Smooth muscle cell (in vitro differentiated cells): Measurements from ENCODE around the gene EBPL. TPM values are rescaled to one million over a fixed set of nuclear protein-coding genes. Genes with fewer than 3 reads are reported as not detected.

Experiments used
- DNase-seq: peaks from one replicate; lab custom pipeline; 2025; ENCODE audit not compliant: unreplicated experiment; lab: John Stamatoyannopoulos, UW
- H2AFZ ChIP-seq: fragments of 200-600 bp; sonication (generic); 2 replicates; pipeline ENCODE4 v1.6.0; 2016; ENCODE audit warnings: antibody characterized with exemption, low read depth, mild to moderate bottlenecking
- H3F3A ChIP-seq: fragments of 200-600 bp; sonication (generic); 2 replicates; pipeline ENCODE4 v1.6.0; 2017; ENCODE audit warnings: antibody characterized with exemption, low read depth
- H3K27ac ChIP-seq: fragments of 200-600 bp; sonication (generic); 2 replicates; pipeline ENCODE4 v1.5.1; 2016; ENCODE audit warnings: low read depth, mild to moderate bottlenecking
- H3K27me3 ChIP-seq: fragments of 200-600 bp; sonication (generic); 2 replicates; pipeline ENCODE4 v1.6.1; 2016; ENCODE audit warnings: low read depth, mild to moderate bottlenecking
- H3K36me3 ChIP-seq: fragments of 200-600 bp; sonication (generic); 2 replicates; pipeline ENCODE4 v1.5.1; 2016; ENCODE audit warnings: low read depth
- H3K4me1 ChIP-seq: fragments of 200-600 bp; sonication (generic); 2 replicates; pipeline ENCODE4 v1.5.1; 2016; ENCODE audit warnings: low read depth
- H3K4me2 ChIP-seq: fragments of 200-600 bp; sonication (generic); 2 replicates; pipeline ENCODE4 v1.6.0; 2016; ENCODE audit warnings: mild to moderate bottlenecking
- H3K4me3 ChIP-seq: fragments of 200-600 bp; sonication (generic); 2 replicates; pipeline ENCODE4 v1.5.1; 2016; ENCODE audit warnings: mild to moderate bottlenecking
- H3K79me2 ChIP-seq: fragments of 200-600 bp; sonication (generic); 2 replicates; pipeline ENCODE4 v1.6.0; 2016; ENCODE audit warnings: low read depth, mild to moderate bottlenecking
- H3K9ac ChIP-seq: fragments of 200-600 bp; sonication (generic); 2 replicates; pipeline ENCODE4 v1.6.0; 2016; ENCODE audit warnings: low read depth
- H3K9me3 ChIP-seq: fragments of 200-600 bp; sonication (generic); replicated peaks from 2 replicates; pipeline ENCODE4 v1.5.1; 2016; ENCODE audit warnings: low read depth
- H4K20me1 ChIP-seq: fragments of 200-600 bp; sonication (generic); 2 replicates; pipeline ENCODE4 v1.6.0; 2016; ENCODE audit warnings: low read depth
- CTCF ChIP-seq: fragments of 200-600 bp; sonication (generic); IDR thresholded peaks from 2 replicates; pipeline ENCODE4 v1.5.1; 2017; ENCODE audit warnings: borderline replicate concordance, mild to moderate bottlenecking, antibody characterized with exemption; ENCODE audit not compliant: insufficient read depth, poor library complexity, severe bottlenecking
- WGBS: methylation state at CpG from one replicate; pipeline ENCODE4 v1.1.7; 2016; ENCODE audit warnings: low lambda C conversion rate; 5-methylcytosine and 5-hydroxymethylcytosine counted together
- polyA plus RNA-seq: library from polyadenylated mRNA; unstranded; fragments of >200 nt; fragmentation: Nextera tagmentation; extraction: Ambion mirVana; gene quantifications from 2 replicates; pipeline ENCODE4 v1.2.1, GENCODE V29; 2016
- total RNA-seq: library from RNA; depleted of rRNA; stranded (reverse); fragments of >200 nt; gene quantifications from 2 replicates; pipeline ENCODE4 v1.2.3, GENCODE V29; 2014

Gene EBPL
- total and polyA plus RNA-seq, 2 experiments from 2014 or later: 86.5 to 108 TPM

DNA sequence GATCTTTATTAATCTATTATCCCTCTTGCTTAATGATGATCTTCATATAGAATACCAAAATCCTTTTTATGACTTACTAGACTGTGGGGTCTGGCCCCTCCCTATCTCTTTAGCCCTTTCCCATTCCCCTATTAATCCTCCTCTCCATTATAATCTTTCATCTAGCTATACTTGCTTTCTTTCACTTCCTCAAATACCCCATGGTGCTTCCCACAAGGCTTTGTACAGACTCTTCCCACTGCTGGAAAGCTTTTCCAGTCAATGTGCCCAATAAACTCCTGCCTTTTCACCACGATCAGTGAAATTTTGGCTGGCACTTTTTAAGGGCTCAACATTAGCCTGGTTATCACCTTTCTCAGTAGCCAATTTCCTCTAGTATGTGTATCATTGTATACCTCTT is 3.2 kb upstream of the EBPL start:
- no peak overlapping the region for H3K27ac ChIP-seq
- no peak overlapping the region for H3K9ac ChIP-seq
- H3K4me3 ChIP-seq: no peak overlapping the region
- no peak overlapping the region for H3K4me2 ChIP-seq
- peaks cover 9% of the 10 kb centered on the region for H3F3A ChIP-seq
- no peak for TF ChIP-seq CTCF
- H4K20me1 ChIP-seq: no peaks in the 10 kb centered on the region
- H3K79me2 ChIP-seq: peaks cover 11% of the 10 kb centered on the region
- no peaks in the 10 kb centered on the region for H3K4me1 ChIP-seq
- 86% methylated on average over 1 of the region's 1 CpG for WGBS
- H3K9me3 ChIP-seq: no peaks in the 10 kb centered on the region
- no peaks in the 10 kb centered on the region for H3K27me3 ChIP-seq
- H3K36me3 ChIP-seq: no peaks in the 10 kb centered on the region
- DNase-seq: no peak
- no peak overlapping the region for H2AFZ ChIP-seq

- Histone ChIP-seq H3K4me3 (no peak overlapping the region), H4K20me1 (no peaks in the 10 kb centered on the region), H3K79me2 (peaks cover 17% of the 10 kb centered on the region), H3K27ac (peak overlapping the region; percentile 16), H3K9me3 (no peaks in the 10 kb centered on the region), H3K4me1 (no peaks in the 10 kb centered on the region), H3F3A (peaks cover 9% of the 10 kb centered on the region), H3K4me2 (no peak overlapping the region), H3K36me3 (no peaks in the 10 kb centered on the region), H2AFZ (no peak overlapping the region), H3K27me3 (no peaks in the 10 kb centered on the region), H3K9ac (no peak overlapping the region)
- DNase-seq: no peak
- WGBS: 83% methylated on average over 3 of the region's 3 CpGs
- no peak for TF ChIP-seq CTCF
These were observed 2.6 kb upstream of the EBPL start for GRCh38 chr13:49693877-49694276.

DNA sequence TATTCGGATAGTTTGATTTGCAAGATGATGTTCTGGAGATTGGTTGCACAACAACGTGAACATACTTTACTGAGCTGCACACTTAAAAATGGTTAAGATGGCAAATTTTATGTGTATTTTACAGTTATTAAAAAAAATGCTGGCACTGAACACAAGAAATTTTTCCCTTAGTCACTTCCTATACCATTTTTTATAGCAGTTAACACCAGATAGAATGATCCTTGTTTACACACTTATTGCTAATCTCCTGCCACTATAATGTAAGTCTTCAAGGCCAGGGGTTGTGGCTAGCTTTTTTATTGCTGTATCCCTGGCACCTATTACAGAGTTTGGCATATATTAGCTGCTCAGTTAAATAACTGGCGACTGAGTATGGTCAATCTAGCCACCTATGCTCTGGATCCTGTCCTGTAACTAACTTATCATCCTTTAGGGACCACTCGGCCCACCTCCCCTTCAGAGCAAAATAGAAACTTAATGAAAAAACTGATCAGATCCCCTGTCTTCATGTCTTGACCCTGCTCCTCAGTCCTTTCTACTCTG is 2.0 kb upstream of the EBPL start:
- H4K20me1 ChIP-seq: no peaks in the 10 kb centered on the region
- 76% methylated on average over 4 of the region's 4 CpGs for WGBS

More for the DNA sequence above, 2.0 kb upstream of the EBPL start:
- no peak overlapping the region for H3K4me3 ChIP-seq
- no peaks in the 10 kb centered on the region for H3K36me3 ChIP-seq
- no peak for TF ChIP-seq CTCF
- no peak overlapping the region for H2AFZ ChIP-seq
- no peak for DNase-seq
- no peak overlapping the region for H3K9ac ChIP-seq
- no peaks in the 10 kb centered on the region for H3K27me3 ChIP-seq
- no peaks in the 10 kb centered on the region for H3K4me1 ChIP-seq
- peaks cover 9% of the 10 kb centered on the region for H3F3A ChIP-seq
- H3K9me3 ChIP-seq: no peaks in the 10 kb centered on the region
- H3K4me2 ChIP-seq: no peak overlapping the region
- H3K79me2 ChIP-seq: peaks cover 21% of the 10 kb centered on the region
- peak overlapping the region; percentile 16 for H3K27ac ChIP-seq
